Measurements from ENCODE around the gene SLCO1B3.

Gene SLCO1B3

GRCh38 chr12:20885116-20885515 is 74.6 kb downstream of the SLCO1B3 start:
- DNase-seq: no peak

- no peak for DNase-seq
Observed at GRCh38 chr12:20885552-20885951, 75.0 kb downstream of the SLCO1B3 start.

- no peak for DNase-seq
Observed at GRCh38 chr12:20917269-20917668, 106.8 kb downstream of the SLCO1B3 start.

GRCh38 chr12:20917819-20918218 is 107.3 kb downstream of the SLCO1B3 start:
- DNase-seq: no peak

- no peak for DNase-seq
Observed at GRCh38 chr12:20931894-20932293, 121.4 kb downstream of the SLCO1B3 start.

GRCh38 chr12:20946732-20947131 is 136.2 kb downstream of the SLCO1B3 start:
- no peak for DNase-seq

- DNase-seq: no peak
Observed at GRCh38 chr12:20950248-20950647, 139.7 kb downstream of the SLCO1B3 start.

GRCh38 chr12:20963303-20963702 is 152.8 kb downstream of the SLCO1B3 start:
- DNase-seq: no peak

- no peak for DNase-seq
Observed at GRCh38 chr12:20963762-20964161, 153.3 kb downstream of the SLCO1B3 start.
